GM08714 (cell line): ENCODE results near the gene PXDC1.

Source experiments
- H3K4me3 ChIP-seq: fragments of 200-500 bp; sonication (Bioruptor generic); 2 replicates; pipeline ENCODE4 v1.5.1; 2014; ENCODE audit warnings: mild to moderate bottlenecking, low read length, inconsistent platforms
- ZNF274 ChIP-seq: IDR thresholded peaks from 2 replicates; pipeline ENCODE4 v1.6.1; 2012; ENCODE audit warnings: mild to moderate bottlenecking, low read depth, low read length

Gene PXDC1

GRCh38 chr6:3749977-3750316 lies 1.6 kb downstream of the PXDC1 start:
- no peak overlapping the region for H3K4me3 ChIP-seq
- no peak for TF ChIP-seq ZNF274

- no peak for TF ChIP-seq ZNF274
- no peak overlapping the region for H3K4me3 ChIP-seq
These were observed 2.3 kb downstream of the PXDC1 start for GRCh38 chr6:3749067-3749841.

- no peak for TF ChIP-seq ZNF274
- no peak overlapping the region for H3K4me3 ChIP-seq
These were observed 3.1 kb downstream of the PXDC1 start for GRCh38 chr6:3748208-3749066.

GRCh38 chr6:3747100-3747737 lies 4.3 kb downstream of the PXDC1 start:
- no peak overlapping the region for H3K4me3 ChIP-seq
- TF ChIP-seq ZNF274, result no peak

- no peak for TF ChIP-seq ZNF274
- no peak overlapping the region for H3K4me3 ChIP-seq
These were observed 4.8 kb downstream of the PXDC1 start for GRCh38 chr6:3746696-3747095.

GRCh38 chr6:3746119-3746691 lies 5.3 kb downstream of the PXDC1 start:
- no peak for TF ChIP-seq ZNF274
- H3K4me3 ChIP-seq, result no peak overlapping the region

- H3K4me3 ChIP-seq, result no peak overlapping the region
- no peak for TF ChIP-seq ZNF274
These were observed 5.9 kb downstream of the PXDC1 start for GRCh38 chr6:3745566-3746118.

GRCh38 chr6:3744901-3745470 lies 6.5 kb downstream of the PXDC1 start:
- no peak overlapping the region for H3K4me3 ChIP-seq
- no peak for TF ChIP-seq ZNF274

GRCh38 chr6:3744211-3744900 lies 7.2 kb downstream of the PXDC1 start:
- no peak for TF ChIP-seq ZNF274
- no peak overlapping the region for H3K4me3 ChIP-seq

- no peak for TF ChIP-seq ZNF274
These were observed 8.0 kb downstream of the PXDC1 start for GRCh38 chr6:3743541-3743940.

GRCh38 chr6:3742426-3743344 lies 8.8 kb downstream of the PXDC1 start:
- no peak for TF ChIP-seq ZNF274
- H3K4me3 ChIP-seq, result no peak overlapping the region; the same call in 1 of the 2 replicates

More at GRCh38 chr6:3743541-3743940, 8.0 kb downstream of the PXDC1 start:
- H3K4me3 ChIP-seq, result no peak overlapping the region

GRCh38 chr6:3742076-3742425 lies 9.5 kb downstream of the PXDC1 start:
- no peak overlapping the region for H3K4me3 ChIP-seq
- no peak for TF ChIP-seq ZNF274
